H1 (cell line): ENCODE data around the gene CANT1. TPM values are rescaled to one million over a fixed set of nuclear protein-coding genes. Genes with fewer than 3 reads are reported as not detected.

ENCODE experiments used
- ATF3 ChIP-seq: IDR thresholded peaks from 2 replicates; pipeline ENCODE4 v1.6.1; 2011; ENCODE audit warnings: low read depth, mild to moderate bottlenecking, low read length; ENCODE audit not compliant: insufficient read depth
- polyA plus RNA-seq, 7 experiments: library from polyadenylated mRNA; depleted of rRNA in 3 of 7; stranded (reverse) in 5 of 7; unstranded in 2 of 7; fragments of >200 nt in 5 of 7; fragments of 200-250 nt in 2 of 7; gene quantifications; 1 replicate in 5 of 7; 2 replicates in 1 of 7; 4 replicates in 1 of 7; pipeline versions ENCODE4 v1.2.1 to v1.2.3, GENCODE V29; 2011 to 2013; ENCODE audit warnings: missing spikeins in 2 of 7, mixed read lengths in 2 of 7
- total RNA-seq: library from RNA; stranded (reverse); fragmentation: NEBNext Ultra II Directional; extraction: Animal tissue kit (Norgen Biotek cat#: 25700); gene quantifications from 2 replicates; pipeline ENCODE4 v1.2.1, GENCODE V29; 2021

Gene CANT1
- total and polyA plus RNA-seq, 2 of the 8 experiments (the other 6 are each of a cell fraction or from before 2014, with no cell fraction given), result 23.0 to 32.6 TPM

DNA sequence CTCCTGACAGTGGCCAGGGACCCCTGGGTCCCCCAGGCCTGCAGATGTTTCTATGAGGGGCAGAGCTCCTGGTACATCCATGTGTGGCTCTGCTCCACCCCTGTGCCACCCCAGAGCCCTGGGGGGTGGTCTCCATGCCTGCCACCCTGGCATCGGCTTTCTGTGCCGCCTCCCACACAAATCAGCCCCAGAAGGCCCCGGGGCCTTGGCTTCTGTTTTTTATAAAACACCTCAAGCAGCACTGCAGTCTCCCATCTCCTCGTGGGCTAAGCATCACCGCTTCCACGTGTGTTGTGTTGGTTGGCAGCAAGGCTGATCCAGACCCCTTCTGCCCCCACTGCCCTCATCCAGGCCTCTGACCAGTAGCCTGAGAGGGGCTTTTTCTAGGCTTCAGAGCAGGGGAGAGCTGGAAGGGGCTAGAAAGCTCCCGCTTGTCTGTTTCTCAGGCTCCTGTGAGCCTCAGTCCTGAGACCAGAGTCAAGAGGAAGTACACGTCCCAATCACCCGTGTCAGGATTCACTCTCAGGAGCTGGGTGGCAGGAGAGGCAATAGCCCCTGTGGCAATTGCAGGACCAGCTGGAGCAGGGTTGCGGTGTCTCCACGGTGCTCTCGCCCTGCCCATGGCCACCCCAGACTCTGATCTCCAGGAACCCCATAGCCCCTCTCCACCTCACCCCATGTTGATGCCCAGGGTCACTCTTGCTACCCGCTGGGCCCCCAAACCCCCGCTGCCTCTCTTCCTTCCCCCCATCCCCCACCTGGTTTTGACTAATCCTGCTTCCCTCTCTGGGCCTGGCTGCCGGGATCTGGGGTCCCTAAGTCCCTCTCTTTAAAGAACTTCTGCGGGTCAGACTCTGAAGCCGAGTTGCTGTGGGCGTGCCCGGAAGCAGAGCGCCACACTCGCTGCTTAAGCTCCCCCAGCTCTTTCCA lies 39.5 kb upstream of the CANT1 start (continued):
- no peak for TF ChIP-seq ATF3
- TF ChIP-seq, all 59 proteins: peak for 0
